Stomach (tissue), 4 donors: ENCODE data around the gene MANSC4.

Experiments
- EP300 ChIP-seq: sonication (generic); formaldehyde crosslinking; IDR thresholded peaks from one replicate; pipeline ENCODE4 v1.6.1; 2017; ENCODE audit warnings: antibody characterized with exemption
- POLR2A ChIP-seq, 4 donors: fragments of 450-650 bp; IDR thresholded peaks; one replicate each; pipeline ENCODE4 v1.6.1; 2016; ENCODE audit warnings: antibody characterized with exemption in 4 of 4, control low read depth in 2 of 4, mild to moderate bottlenecking in 1 of 4, moderate library complexity in 1 of 4
- TF ChIP-seq, protein P1 (sequence below), 7 experiments: fragments of 450-650 bp in 4 of 7; fragments of 200-600 bp in 3 of 7; sonication (generic) in 3 of 7; IDR thresholded peaks; one replicate each; pipeline ENCODE4 v1.5.1; 2016 to 2019; ENCODE audit warnings: antibody characterized with exemption in 7 of 7, control low read depth in 2 of 7, mild to moderate bottlenecking in 1 of 7

DNA sequence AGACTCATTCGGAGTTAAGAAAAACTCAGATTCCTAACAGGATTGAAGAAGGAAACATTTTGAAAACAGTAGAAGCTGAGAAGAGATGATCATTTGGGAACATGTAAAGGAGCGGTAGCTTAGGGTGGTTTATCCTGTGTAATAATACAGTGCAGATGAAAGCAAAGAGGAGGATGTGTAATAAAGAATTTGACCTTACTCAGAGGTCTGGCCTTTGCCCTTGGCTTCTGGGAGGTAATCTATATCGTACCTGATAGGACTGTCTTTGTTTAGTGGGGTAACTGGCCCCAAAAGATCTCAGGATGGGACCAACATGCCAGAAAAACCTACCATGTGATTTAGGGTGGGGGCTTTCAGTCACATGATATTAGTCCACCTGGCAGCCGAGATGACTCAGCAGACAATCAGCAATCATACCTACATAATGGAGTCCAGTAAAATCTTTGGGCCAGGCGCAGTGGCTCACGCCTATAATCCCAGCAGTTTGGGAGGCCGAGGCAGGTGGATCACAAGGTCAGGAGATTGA is 23.3 kb downstream of the MANSC4 start:
- TF ChIP-seq EP300 = no peak
- TF ChIP-seq, protein P1, sequence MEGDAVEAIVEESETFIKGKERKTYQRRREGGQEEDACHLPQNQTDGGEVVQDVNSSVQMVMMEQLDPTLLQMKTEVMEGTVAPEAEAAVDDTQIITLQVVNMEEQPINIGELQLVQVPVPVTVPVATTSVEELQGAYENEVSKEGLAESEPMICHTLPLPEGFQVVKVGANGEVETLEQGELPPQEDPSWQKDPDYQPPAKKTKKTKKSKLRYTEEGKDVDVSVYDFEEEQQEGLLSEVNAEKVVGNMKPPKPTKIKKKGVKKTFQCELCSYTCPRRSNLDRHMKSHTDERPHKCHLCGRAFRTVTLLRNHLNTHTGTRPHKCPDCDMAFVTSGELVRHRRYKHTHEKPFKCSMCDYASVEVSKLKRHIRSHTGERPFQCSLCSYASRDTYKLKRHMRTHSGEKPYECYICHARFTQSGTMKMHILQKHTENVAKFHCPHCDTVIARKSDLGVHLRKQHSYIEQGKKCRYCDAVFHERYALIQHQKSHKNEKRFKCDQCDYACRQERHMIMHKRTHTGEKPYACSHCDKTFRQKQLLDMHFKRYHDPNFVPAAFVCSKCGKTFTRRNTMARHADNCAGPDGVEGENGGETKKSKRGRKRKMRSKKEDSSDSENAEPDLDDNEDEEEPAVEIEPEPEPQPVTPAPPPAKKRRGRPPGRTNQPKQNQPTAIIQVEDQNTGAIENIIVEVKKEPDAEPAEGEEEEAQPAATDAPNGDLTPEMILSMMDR (IDR thresholded peaks at IDR 0.05) = no peak
- TF ChIP-seq POLR2A (IDR thresholded peaks at IDR 0.05) = no peak
